22Rv1 (cell line): ENCODE data around the gene FLNB.

Experiments used
- ZFX ChIP-seq: fragments of 450-650 bp; IDR thresholded peaks from 2 replicates; pipeline ENCODE4 v1.6.1; 2017; ENCODE audit warnings: antibody characterized with exemption, borderline replicate concordance
- TF ChIP-seq, protein P1 (sequence below): fragments of 450-650 bp; IDR thresholded peaks from 2 replicates; pipeline ENCODE4 v1.5.1; 2017; ENCODE audit warnings: mild to moderate bottlenecking

DNA sequence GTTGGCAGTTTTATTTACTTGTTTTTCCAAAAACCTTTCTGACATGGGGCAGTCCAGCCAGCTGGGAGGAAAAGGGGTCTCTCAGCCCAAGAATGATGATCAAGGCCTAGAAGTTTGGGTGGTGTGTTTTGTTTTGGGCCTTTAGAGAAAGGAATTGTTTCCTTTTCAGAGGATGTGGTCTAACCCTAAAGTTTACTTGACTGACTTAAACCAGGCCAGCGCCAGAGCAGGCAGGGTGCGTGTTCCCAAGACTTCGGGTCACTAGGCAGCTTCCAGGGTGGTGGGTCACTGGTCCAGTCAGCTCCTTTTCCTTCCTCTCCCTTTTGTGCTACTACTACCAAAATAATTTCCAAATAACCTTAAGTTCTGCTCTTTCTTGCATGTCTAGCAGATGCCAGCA, 4.9 kb downstream of the FLNB start:
- TF ChIP-seq, protein P1, sequence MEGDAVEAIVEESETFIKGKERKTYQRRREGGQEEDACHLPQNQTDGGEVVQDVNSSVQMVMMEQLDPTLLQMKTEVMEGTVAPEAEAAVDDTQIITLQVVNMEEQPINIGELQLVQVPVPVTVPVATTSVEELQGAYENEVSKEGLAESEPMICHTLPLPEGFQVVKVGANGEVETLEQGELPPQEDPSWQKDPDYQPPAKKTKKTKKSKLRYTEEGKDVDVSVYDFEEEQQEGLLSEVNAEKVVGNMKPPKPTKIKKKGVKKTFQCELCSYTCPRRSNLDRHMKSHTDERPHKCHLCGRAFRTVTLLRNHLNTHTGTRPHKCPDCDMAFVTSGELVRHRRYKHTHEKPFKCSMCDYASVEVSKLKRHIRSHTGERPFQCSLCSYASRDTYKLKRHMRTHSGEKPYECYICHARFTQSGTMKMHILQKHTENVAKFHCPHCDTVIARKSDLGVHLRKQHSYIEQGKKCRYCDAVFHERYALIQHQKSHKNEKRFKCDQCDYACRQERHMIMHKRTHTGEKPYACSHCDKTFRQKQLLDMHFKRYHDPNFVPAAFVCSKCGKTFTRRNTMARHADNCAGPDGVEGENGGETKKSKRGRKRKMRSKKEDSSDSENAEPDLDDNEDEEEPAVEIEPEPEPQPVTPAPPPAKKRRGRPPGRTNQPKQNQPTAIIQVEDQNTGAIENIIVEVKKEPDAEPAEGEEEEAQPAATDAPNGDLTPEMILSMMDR: no peak
- no peak for TF ChIP-seq ZFX
